SKM-1 (cell line): ENCODE data around the gene SPRED1.
A peak's percentile ranks its signal among the peaks of the same experiment; 100 is the strongest.

ENCODE experiments used
- DNase-seq: peaks from one replicate; lab custom pipeline; 2025; ENCODE audit not compliant: unreplicated experiment; lab: John Stamatoyannopoulos, UW

SPRED1 gene

GRCh38 chr15:38344351-38344750 is 91.7 kb downstream of the SPRED1 start:
- DNase-seq = no peak

- no peak for DNase-seq
Measured at GRCh38 chr15:38349251-38349650, 96.6 kb downstream of the SPRED1 start.

- no peak for DNase-seq
Measured at GRCh38 chr15:38351466-38351865, 98.8 kb downstream of the SPRED1 start.

DNA sequence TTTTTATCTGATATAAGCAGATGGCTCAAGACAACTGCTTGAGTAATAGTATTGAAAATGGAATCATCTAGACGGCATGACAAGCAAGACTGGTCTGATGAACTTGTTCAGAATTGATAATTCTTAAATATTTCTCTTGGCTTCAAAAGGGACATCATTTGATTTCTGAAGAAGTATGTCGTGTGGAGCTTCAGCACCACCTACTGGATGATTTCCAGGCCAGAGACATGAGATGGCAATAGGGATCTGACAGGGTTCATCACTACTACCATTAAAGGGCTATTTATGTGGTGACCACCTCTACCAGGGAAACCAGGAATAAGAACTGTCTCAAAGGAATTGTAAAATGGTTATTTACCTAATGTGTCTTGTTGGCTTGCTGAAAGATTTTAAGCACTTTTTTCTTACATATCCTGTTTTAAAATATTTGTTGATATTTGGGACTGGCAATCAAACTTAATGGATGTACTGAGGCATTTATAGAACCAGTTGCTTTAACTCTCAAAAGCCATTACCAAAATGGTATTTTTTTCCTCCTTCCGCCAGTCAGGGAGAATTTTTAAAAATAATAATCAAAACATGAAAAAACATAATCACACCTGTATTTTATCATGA is 101.8 kb downstream of the SPRED1 start:
- DNase-seq = no peak

- no peak for DNase-seq
Measured at GRCh38 chr15:38362355-38362754, 109.7 kb downstream of the SPRED1 start.

DNA sequence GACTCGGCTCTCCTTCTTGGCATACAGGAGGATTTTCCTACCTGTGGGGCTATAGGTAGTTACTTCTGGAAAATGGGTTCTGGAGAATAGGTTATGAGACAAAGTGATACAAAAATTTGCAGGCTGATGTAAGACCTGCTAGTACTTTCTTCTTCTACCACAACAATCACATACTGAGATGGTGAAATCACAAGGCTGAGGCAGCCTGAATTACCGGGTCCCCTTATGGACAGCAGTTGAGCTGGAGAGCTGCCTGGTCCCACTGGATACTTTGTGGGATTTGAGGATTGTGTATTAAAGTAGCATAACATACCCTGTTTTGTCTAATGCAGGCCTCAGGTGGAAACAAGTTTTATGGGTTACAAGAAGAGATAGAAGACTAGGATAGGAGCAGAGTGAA is 114.8 kb downstream of the SPRED1 start:
- no peak for DNase-seq

GRCh38 chr15:38369936-38370478 is 117.4 kb downstream of the SPRED1 start:
- DNase-seq = no peak

GRCh38 chr15:38373016-38373415 is 120.4 kb downstream of the SPRED1 start:
- no peak for DNase-seq

- DNase-seq = no peak
Measured at GRCh38 chr15:38374029-38374428, 121.4 kb downstream of the SPRED1 start.

DNA sequence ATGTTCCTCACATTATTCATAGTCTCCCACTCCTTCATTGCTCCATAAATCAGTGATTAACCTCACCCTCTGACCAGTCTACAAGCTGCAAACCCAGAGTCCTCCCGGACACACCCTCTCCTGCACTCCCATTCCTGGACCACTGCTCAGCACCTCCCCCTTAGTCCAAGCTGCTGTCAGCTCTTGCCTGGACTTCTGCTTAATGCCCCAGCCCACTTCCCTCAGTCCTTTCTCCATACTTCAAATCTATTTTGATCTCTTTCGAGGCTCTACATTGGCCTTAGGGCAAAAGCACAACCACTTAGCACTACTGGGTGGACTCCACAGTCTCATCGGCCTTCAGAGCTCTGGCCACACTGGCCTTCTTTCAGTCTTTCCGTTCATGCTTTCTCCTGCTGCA is 121.9 kb downstream of the SPRED1 start:
- DNase-seq = no peak

DNA sequence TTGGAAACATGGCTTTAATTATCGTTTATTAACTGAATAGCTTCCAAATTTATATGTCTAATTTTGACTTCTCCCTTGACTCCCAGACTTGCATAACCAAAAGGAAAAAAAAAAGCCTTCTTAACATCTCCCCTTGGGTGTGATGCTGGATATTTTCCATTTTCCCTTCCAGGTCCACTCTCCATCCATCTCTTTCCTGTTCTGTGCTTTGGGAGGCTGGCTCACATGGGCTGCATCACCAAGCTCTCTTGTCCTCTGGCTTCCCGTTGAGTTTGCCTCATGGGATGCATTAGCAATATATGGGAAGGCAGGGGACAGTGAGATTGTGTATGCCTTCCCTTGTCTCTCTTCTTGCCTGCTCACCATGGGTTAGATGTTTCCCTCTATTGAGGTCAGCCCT is 123.4 kb downstream of the SPRED1 start:
- DNase-seq = no peak

DNA sequence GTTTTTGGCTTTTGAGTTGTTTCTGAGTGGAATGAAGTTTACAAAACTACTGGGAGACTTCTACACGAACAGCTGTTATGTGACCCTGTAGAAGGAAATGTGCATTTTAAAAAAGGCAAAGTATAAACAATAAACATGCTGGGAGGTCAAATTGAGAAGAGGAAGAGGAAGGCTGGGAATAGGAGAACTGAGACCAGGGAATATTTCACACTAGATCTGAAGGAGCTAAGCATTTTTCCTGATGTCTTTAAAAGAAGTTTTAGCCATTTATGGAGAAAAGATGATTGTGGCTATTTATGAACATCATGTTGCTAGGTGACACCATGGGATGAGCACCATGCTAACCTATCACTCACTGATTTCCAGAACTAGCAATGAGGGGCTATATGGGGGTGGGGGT is 125.0 kb downstream of the SPRED1 start:
- DNase-seq = no peak

DNA sequence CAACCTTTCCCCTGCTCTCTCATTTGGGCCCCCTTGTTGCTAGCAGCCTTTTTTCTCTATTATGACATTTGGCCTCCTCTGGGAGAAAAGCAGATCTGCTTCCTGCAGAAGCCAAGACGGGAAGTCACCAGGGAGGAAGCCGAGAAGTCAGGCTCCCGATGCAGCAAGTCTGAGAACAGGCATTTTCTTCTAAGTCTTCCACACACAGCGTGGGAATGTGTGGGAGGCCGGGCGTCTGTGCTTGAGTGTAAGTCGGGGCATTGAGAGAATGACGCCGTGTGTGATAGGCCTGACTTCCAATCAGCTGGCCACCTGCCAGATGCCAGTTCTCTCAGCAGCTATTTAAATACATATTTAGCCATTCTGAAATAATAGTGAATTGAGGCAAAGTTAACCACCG is 125.5 kb downstream of the SPRED1 start:
- DNase-seq = no peak

DNA sequence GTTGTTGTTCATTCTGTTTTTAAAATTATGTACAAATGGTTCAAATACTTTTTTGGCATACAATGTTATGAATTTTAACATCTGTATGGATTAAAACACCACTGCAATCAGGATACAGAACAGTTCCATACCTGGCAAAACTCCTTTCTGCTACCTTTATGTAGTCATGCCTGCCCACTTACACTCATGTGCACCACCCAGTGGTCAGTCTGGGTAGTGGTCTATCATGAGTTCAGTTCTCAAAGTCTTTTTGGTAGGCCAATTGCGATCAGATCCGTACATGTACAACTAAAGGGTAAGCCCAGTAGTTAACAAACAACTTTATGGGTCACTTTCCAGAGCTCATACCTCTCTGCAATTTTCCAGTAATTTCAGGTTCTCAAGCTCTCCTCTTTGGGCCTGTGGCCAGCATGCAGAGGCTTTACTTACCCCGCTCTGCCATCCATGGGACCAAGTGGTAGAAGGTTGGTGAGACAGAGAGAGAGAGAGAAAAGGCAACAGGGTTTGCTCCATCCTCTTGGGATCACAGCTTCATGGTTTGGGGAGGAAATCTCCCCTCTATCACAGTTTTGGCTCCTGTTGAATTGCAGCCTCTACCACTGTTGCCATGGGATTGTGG is 137.4 kb downstream of the SPRED1 start:
- DNase-seq = peak; percentile 39

DNA sequence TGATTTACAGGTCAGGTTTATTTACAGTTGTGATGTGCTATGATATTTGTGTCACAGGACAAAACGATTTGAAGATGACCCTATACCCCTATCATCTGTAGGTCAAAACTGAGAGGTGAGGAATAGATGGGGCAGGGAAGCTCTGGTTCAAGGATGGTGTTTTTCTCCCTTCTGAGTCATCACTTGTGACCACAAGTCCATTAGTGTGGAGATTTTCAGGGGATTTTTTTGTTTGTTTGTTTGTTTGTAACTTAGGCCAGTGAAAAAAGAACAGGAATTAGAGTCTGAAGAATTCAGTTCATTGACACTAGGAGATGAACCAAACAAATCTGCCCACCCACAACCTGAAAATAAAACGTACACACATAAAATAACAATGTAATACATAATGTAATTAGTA is 138.6 kb downstream of the SPRED1 start:
- no peak for DNase-seq

- no peak for DNase-seq
Measured at GRCh38 chr15:38398134-38398533, 145.5 kb downstream of the SPRED1 start.

DNA sequence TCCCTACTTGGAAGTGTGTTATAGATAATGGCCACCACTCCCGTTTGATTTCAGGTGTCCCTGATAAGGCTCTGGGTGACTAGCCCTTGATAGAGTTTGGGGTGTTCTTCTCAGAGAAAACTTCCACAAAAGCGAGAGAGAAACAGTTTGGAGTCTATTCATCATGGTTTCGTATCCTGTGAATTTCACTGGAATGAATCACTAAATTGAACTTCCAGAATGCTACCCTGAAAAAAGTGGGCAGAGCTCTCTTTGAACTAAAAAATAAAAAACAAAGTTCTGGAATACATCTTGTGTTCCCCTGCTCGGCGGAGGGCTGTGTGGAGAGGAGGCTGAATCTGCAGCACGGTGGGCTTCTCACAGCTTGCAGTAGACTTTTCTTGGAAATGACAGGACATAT is 148.5 kb downstream of the SPRED1 start:
- no peak for DNase-seq

- no peak for DNase-seq
Measured at GRCh38 chr15:38401701-38402100, 149.1 kb downstream of the SPRED1 start.

GRCh38 chr15:38406436-38406835 is 153.8 kb downstream of the SPRED1 start:
- no peak for DNase-seq
